K562 (cell line): ENCODE data around the gene DOCK4.

ENCODE experiments used
- CHD1 ChIP-seq: fragments of 200-600 bp; sonication (generic); IDR thresholded peaks from one replicate; pipeline ENCODE4 v1.6.1; 2012; ENCODE audit warnings: mild to moderate bottlenecking, moderate library complexity, low read length, inconsistent platforms
- CREM ChIP-seq: IDR thresholded peaks from 2 replicates; pipeline ENCODE4 v1.6.1; 2014; ENCODE audit warnings: antibody characterized with exemption, low read depth
- CTCF ChIP-seq, 3 experiments: IDR thresholded peaks in 2 of 3; conservative IDR thresholded peaks in 1 of 3; 2 replicates each; pipeline ENCODE4 v1.5.1; 2011 to 2012; ENCODE audit warnings: low read length in 3 of 3, mild to moderate bottlenecking in 3 of 3, control low read depth in 2 of 3, improper control_type of control experiment in 1 of 3, inconsistent platforms in 1 of 3, low read depth in 1 of 3, mixed read lengths in 1 of 3, moderate library complexity in 1 of 3; ENCODE audit not compliant: insufficient read depth in 2 of 3
- ELF4 ChIP-seq: fragments of 450-650 bp; formaldehyde crosslinking; IDR thresholded peaks from 2 replicates; pipeline ENCODE4 v1.4.0; 2022; ENCODE audit warnings: missing genetic modification characterization
- FOXP1 ChIP-seq: sonication (generic); formaldehyde crosslinking; IDR thresholded peaks from 2 replicates; pipeline ENCODE4 v1.8.0; 2022; ENCODE audit warnings: mild to moderate bottlenecking, missing genetic modification reagents
- HSF4 ChIP-seq: fragments of 250-450 bp; sonication (Bioruptor Pico); IDR thresholded peaks from 2 replicates; pipeline ENCODE4 v2.1.2; 2022; ENCODE audit warnings: mild to moderate bottlenecking, moderate library complexity, borderline replicate concordance
- MGA ChIP-seq: fragments of 450-650 bp; IDR thresholded peaks from 2 replicates; pipeline ENCODE4 v1.6.1; 2016; ENCODE audit warnings: mild to moderate bottlenecking, moderate library complexity
- SAP30 ChIP-seq: fragments of 200-600 bp; sonication (generic); IDR thresholded peaks from 2 replicates; pipeline ENCODE4 v1.6.1; 2012; ENCODE audit warnings: borderline replicate concordance, low read depth, mild to moderate bottlenecking, moderate library complexity, low read length, control low read depth, inconsistent platforms; ENCODE audit not compliant: insufficient read depth, poor library complexity, severe bottlenecking
- TCF7L2 ChIP-seq: fragments of 150-350 bp; IDR thresholded peaks from 2 replicates; pipeline ENCODE4 v1.6.1; 2016; ENCODE audit warnings: low read depth, mild to moderate bottlenecking, low read length, moderate library complexity
- ZNF12 ChIP-seq: sonication (generic); formaldehyde crosslinking; IDR thresholded peaks from 2 replicates; pipeline ENCODE4 v1.4.0; 2020; ENCODE audit warnings: mild to moderate bottlenecking, missing genetic modification reagents
- ZNF282 ChIP-seq: sonication (generic); formaldehyde crosslinking; IDR thresholded peaks from 2 replicates; pipeline ENCODE4 v1.8.1; 2023; ENCODE audit warnings: missing genetic modification reagents

- TF ChIP-seq MGA = no peak
- TF ChIP-seq CREM = no peak
- TF ChIP-seq ZNF282 (CRISPR knock-in tag) = no peak
- TF ChIP-seq FOXP1 (CRISPR knock-in tag) = no peak
- no peak for TF ChIP-seq ZNF12
- TF ChIP-seq CTCF (IDR thresholded peaks at IDR 0.05 in 2 of 3, conservative IDR thresholded peaks at IDR 0.05 in 1 of 3; ENCODE audit: insufficient read depth in 2 of 3, low read depth in 1 of 3, low read length in 3 of 3) = no peak
- TF ChIP-seq CHD1 = no peak
- no peak for TF ChIP-seq HSF4 (CRISPR knock-in tag)
- TF ChIP-seq TCF7L2 = no peak
- TF ChIP-seq SAP30 = no peak
- TF ChIP-seq ELF4 = no peak
Observed at GRCh38 chr7:112137141-112138101, 68.8 kb downstream of the DOCK4 start.
